Liver (tissue), 3 donors: ENCODE data around the gene RNU1-2.
"Not testable (repeated sequence)": the region's sequence is repeated elsewhere in the genome, so short reads cannot be mapped to it uniquely, and the experiment has no call there.

Experiments used
- EGR1 ChIP-seq, 2 donors: IDR thresholded peaks; 2 replicates each; pipeline ENCODE4 v1.6.1; 2016 to 2018; ENCODE audit warnings: antibody characterized with exemption in 2 of 2, low read depth in 2 of 2
- GABPA ChIP-seq, 2 donors: IDR thresholded peaks in 1 of 2; conservative IDR thresholded peaks in 1 of 2; 2 replicates each; pipeline ENCODE4 v1.6.1; 2016; ENCODE audit warnings: antibody characterized with exemption in 2 of 2, mild to moderate bottlenecking in 1 of 2, moderate library complexity in 1 of 2
- SP1 ChIP-seq: IDR thresholded peaks from 2 replicates; pipeline ENCODE4 v1.6.1; 2018; ENCODE audit warnings: antibody characterized with exemption, mild to moderate bottlenecking
- TAF1 ChIP-seq: conservative IDR thresholded peaks from 2 replicates; pipeline ENCODE4 v1.6.1; 2016; ENCODE audit warnings: antibody characterized with exemption, mild to moderate bottlenecking
- TF ChIP-seq, protein P1 (sequence below): fragments of 150-350 bp; IDR thresholded peaks from 2 replicates; pipeline ENCODE4 v1.5.1; 2017; ENCODE audit warnings: improper control_type of control experiment, low read depth, low read length; ENCODE audit not compliant: missing input control
- TF ChIP-seq, protein P2 (sequence below): IDR thresholded peaks from 2 replicates; pipeline ENCODE4 v1.6.1; 2016; ENCODE audit warnings: antibody characterized with exemption
- TF ChIP-seq, protein P3 (sequence below): IDR thresholded peaks from 2 replicates; pipeline ENCODE4 v1.6.1; 2016; ENCODE audit warnings: antibody characterized with exemption, mild to moderate bottlenecking
- donor health status: healthy.
- donor health status: healthy.

DNA sequence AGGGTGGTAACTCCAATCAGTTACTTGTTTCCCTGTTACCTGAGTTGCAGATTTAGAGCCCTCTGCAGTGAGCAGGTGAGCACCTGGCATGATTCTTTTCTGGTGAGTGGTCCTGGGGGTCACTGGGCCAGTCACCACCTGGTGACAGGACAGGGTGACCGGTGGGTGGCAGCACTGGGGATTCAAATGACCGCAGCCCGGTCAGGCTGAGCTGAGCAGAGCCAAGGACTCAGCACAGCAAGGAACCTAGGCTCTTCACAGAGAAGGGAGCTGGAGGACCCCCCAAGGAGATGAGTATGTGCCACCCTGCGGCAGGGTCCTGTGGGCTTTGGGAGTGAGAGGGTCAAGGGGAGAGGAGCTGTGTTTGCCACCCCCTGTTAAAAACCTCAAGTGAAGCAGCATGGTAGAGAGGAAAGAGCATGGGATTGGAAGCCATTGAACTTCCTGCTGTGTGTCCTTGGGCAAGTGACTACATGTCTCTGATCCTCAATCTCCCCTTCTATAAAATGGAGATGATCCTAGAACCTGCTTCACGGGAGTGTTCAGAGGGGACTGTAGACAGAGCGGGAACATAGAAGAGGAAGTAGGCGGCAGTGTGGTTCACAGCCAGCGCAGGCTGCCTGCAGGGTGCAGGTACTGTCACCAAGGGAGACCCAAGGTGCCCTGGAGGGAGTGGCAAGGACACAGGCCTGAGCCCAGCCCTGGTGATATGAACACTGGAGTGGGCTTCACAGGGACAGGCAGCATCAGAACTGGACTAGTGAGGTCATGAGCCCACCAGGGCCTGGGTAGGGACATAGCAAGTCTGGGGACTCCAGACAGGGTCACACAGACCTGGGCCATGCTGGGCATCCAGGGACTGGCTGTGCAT is 16.3 kb downstream of the RNU1-2 start:
- TF ChIP-seq, protein P1, sequence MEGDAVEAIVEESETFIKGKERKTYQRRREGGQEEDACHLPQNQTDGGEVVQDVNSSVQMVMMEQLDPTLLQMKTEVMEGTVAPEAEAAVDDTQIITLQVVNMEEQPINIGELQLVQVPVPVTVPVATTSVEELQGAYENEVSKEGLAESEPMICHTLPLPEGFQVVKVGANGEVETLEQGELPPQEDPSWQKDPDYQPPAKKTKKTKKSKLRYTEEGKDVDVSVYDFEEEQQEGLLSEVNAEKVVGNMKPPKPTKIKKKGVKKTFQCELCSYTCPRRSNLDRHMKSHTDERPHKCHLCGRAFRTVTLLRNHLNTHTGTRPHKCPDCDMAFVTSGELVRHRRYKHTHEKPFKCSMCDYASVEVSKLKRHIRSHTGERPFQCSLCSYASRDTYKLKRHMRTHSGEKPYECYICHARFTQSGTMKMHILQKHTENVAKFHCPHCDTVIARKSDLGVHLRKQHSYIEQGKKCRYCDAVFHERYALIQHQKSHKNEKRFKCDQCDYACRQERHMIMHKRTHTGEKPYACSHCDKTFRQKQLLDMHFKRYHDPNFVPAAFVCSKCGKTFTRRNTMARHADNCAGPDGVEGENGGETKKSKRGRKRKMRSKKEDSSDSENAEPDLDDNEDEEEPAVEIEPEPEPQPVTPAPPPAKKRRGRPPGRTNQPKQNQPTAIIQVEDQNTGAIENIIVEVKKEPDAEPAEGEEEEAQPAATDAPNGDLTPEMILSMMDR = peak; percentile 9
- TF ChIP-seq, protein P2, sequence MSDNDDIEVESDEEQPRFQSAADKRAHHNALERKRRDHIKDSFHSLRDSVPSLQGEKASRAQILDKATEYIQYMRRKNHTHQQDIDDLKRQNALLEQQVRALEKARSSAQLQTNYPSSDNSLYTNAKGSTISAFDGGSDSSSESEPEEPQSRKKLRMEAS = not testable (repeated sequence)
- not testable (repeated sequence) for TF ChIP-seq EGR1 (IDR thresholded peaks at IDR 0.05; ENCODE audit: low read depth in 2 of 2); TAF1; SP1; GABPA (IDR thresholded peaks at IDR 0.05 in 1 of 2, conservative IDR thresholded peaks at IDR 0.05 in 1 of 2)
- TF ChIP-seq, protein P3, sequence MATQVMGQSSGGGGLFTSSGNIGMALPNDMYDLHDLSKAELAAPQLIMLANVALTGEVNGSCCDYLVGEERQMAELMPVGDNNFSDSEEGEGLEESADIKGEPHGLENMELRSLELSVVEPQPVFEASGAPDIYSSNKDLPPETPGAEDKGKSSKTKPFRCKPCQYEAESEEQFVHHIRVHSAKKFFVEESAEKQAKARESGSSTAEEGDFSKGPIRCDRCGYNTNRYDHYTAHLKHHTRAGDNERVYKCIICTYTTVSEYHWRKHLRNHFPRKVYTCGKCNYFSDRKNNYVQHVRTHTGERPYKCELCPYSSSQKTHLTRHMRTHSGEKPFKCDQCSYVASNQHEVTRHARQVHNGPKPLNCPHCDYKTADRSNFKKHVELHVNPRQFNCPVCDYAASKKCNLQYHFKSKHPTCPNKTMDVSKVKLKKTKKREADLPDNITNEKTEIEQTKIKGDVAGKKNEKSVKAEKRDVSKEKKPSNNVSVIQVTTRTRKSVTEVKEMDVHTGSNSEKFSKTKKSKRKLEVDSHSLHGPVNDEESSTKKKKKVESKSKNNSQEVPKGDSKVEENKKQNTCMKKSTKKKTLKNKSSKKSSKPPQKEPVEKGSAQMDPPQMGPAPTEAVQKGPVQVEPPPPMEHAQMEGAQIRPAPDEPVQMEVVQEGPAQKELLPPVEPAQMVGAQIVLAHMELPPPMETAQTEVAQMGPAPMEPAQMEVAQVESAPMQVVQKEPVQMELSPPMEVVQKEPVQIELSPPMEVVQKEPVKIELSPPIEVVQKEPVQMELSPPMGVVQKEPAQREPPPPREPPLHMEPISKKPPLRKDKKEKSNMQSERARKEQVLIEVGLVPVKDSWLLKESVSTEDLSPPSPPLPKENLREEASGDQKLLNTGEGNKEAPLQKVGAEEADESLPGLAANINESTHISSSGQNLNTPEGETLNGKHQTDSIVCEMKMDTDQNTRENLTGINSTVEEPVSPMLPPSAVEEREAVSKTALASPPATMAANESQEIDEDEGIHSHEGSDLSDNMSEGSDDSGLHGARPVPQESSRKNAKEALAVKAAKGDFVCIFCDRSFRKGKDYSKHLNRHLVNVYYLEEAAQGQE = not testable (repeated sequence)
